Ishikawa (cell line): ENCODE data around the gene QTRT2.

Experiments
- CREB1 ChIP-seq: IDR thresholded peaks from 2 replicates; pipeline ENCODE4 v1.6.1; 2012; ENCODE audit warnings: low read depth
- EGR1 ChIP-seq: IDR thresholded peaks from 2 replicates; pipeline ENCODE4 v1.6.1; 2012
- MAX ChIP-seq: IDR thresholded peaks from 2 replicates; pipeline ENCODE4 v1.6.1; 2012
- RAD21 ChIP-seq: IDR thresholded peaks from 2 replicates; pipeline ENCODE4 v1.6.1; 2012; ENCODE audit warnings: low read depth
- TEAD4 ChIP-seq: IDR thresholded peaks from 2 replicates; pipeline ENCODE4 v1.6.1; 2012

GRCh38 chr3:114104414-114104813, 47.9 kb downstream of the QTRT2 start:
- no peak for TF ChIP-seq MAX
- no peak for TF ChIP-seq TEAD4
- no peak for TF ChIP-seq RAD21
- TF ChIP-seq CREB1 = no peak
- no peak for TF ChIP-seq EGR1
